ENCODE measurements around the gene SCP2.

DNA sequence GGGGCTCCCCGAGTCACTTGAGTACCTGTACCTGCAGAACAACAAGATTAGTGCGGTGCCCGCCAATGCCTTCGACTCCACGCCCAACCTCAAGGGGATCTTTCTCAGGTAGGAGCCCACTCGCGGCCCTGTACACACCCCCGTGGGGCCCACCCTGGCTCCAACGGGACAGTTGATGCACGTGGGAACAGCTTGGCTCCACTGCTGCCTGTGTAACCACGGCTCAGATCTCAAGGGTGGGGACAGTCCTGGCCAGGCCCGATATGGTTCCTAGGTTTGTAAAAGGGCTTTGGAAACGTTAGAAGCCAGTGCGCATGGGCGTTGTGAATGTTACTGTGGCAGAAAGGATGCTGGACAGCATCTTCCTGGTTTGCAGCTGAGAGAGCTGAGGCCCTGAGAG is 153.7 kb downstream of the SCP2 start:
- TF ChIP-seq POLR2A (IDR thresholded peaks at IDR 0.05) = no peak
- TF ChIP-seq, protein P1, sequence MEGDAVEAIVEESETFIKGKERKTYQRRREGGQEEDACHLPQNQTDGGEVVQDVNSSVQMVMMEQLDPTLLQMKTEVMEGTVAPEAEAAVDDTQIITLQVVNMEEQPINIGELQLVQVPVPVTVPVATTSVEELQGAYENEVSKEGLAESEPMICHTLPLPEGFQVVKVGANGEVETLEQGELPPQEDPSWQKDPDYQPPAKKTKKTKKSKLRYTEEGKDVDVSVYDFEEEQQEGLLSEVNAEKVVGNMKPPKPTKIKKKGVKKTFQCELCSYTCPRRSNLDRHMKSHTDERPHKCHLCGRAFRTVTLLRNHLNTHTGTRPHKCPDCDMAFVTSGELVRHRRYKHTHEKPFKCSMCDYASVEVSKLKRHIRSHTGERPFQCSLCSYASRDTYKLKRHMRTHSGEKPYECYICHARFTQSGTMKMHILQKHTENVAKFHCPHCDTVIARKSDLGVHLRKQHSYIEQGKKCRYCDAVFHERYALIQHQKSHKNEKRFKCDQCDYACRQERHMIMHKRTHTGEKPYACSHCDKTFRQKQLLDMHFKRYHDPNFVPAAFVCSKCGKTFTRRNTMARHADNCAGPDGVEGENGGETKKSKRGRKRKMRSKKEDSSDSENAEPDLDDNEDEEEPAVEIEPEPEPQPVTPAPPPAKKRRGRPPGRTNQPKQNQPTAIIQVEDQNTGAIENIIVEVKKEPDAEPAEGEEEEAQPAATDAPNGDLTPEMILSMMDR (IDR thresholded peaks at IDR 0.05) = no peak
